DMS53 (cell line): Measurements from ENCODE around the gene COMMD1.
"Not testable (repeated sequence)": the region's sequence is repeated elsewhere in the genome, so short reads cannot be mapped to it uniquely, and the experiment has no call there.

ENCODE experiments used
- DNase-seq: peaks from one replicate; lab custom pipeline; 2025; lab: John Stamatoyannopoulos, UW

The COMMD1 gene

GRCh38 chr2:62030902-62031301, 125.4 kb downstream of the COMMD1 start:
- DNase-seq, result no peak

- no peak for DNase-seq
These were observed 126.6 kb downstream of the COMMD1 start for GRCh38 chr2:62032096-62032495.

- DNase-seq, result no peak
These were observed 129.2 kb downstream of the COMMD1 start for GRCh38 chr2:62034715-62035114.

GRCh38 chr2:62036229-62036628, 130.8 kb downstream of the COMMD1 start:
- no peak for DNase-seq

GRCh38 chr2:62036761-62037250, 131.3 kb downstream of the COMMD1 start:
- no peak for DNase-seq

- DNase-seq, result no peak
These were observed 133.7 kb downstream of the COMMD1 start for GRCh38 chr2:62038975-62039771.

GRCh38 chr2:62040926-62041325, 135.5 kb downstream of the COMMD1 start:
- no peak for DNase-seq

- DNase-seq, result not testable (repeated sequence)
These were observed 136.4 kb downstream of the COMMD1 start for GRCh38 chr2:62041701-62042385.

GRCh38 chr2:62042400-62042799, 136.9 kb downstream of the COMMD1 start:
- no peak for DNase-seq

GRCh38 chr2:62042944-62043343, 137.5 kb downstream of the COMMD1 start:
- DNase-seq, result no peak

- DNase-seq, result no peak
These were observed 139.6 kb downstream of the COMMD1 start for GRCh38 chr2:62045017-62045543.

GRCh38 chr2:62046141-62046540, 140.7 kb downstream of the COMMD1 start:
- DNase-seq, result no peak

- no peak for DNase-seq
These were observed 145.1 kb downstream of the COMMD1 start for GRCh38 chr2:62050456-62051045.

- no peak for DNase-seq
These were observed 148.7 kb downstream of the COMMD1 start for GRCh38 chr2:62054029-62054791.

GRCh38 chr2:62054916-62055450, 149.5 kb downstream of the COMMD1 start:
- no peak for DNase-seq

GRCh38 chr2:62055724-62056336, 150.4 kb downstream of the COMMD1 start:
- DNase-seq, result no peak

GRCh38 chr2:62056341-62056740, 150.9 kb downstream of the COMMD1 start:
- DNase-seq, result no peak

GRCh38 chr2:62065243-62065642, 159.8 kb downstream of the COMMD1 start:
- no peak for DNase-seq

GRCh38 chr2:62071126-62071598, 165.7 kb downstream of the COMMD1 start:
- DNase-seq, result no peak

- DNase-seq, result peak; percentile 11
These were observed 166.5 kb downstream of the COMMD1 start for GRCh38 chr2:62071760-62072680.
